GM12878 (cell line): Measurements from ENCODE around the gene ABCC3. TPM values are rescaled to one million over a fixed set of nuclear protein-coding genes. Genes with fewer than 3 reads are reported as not detected.

Experiments used
- ATAC-seq: fragments of 200-7000 bp; cut with Tn5 transposase; 3 replicates; pipeline ENCODE4 v1.9.1; 2020; ENCODE audit warnings: mild to moderate bottlenecking, moderate library complexity
- BruUV-seq: library from RNA; stranded (reverse); fragments of 400-500 nt; replicated peaks from 2 replicates; lab custom pipeline; 2021; lab: Mats Ljungman, UMichigan
- CTCF ChIA-PET: fragments of 300-600 bp; sonication (Branson Sonifier 250); formaldehyde crosslinking; extraction: SDS; loops from one replicate; lab custom pipeline; 2021; ENCODE audit warnings: inconsistent platforms; lab: Yijun Ruan, JAX
- POLR2A ChIA-PET: fragments of 350-600 bp; formaldehyde crosslinking; extraction: SDS; loops from one replicate; lab custom pipeline; 2021; ENCODE audit warnings: inconsistent platforms; lab: Charles Lee
- RAD21 ChIA-PET: fragments of 300-600 bp; sonication (Branson Sonifier 250); formaldehyde crosslinking; loops from one replicate; lab custom pipeline; 2023; ENCODE audit warnings: antibody characterized with exemption; ENCODE audit not compliant: unreplicated experiment; lab: Charles Lee
- SMC1A ChIA-PET: fragments of 300-600 bp; sonication (Branson Sonifier 250); formaldehyde crosslinking; loops from one replicate; lab custom pipeline; 2023; ENCODE audit not compliant: unreplicated experiment, uncharacterized antibody; lab: Charles Lee
- DNase-seq: peaks from one replicate; pipeline ENCODE4 v3.0.0-alpha.2; 2011; ENCODE audit warnings: low read depth, low spot score
- FAIRE-seq: peaks from 3 replicates; lab custom pipeline; 2011; peaks lifted over from hg19 to GRCh38; lab: Jason Lieb, UNC
- H2AFZ ChIP-seq: 2 replicates; pipeline ENCODE4 v1.6.0; 2011; ENCODE audit warnings: low read depth, low read length, control low read depth; ENCODE audit not compliant: control insufficient read depth
- H3K27ac ChIP-seq: 2 replicates; pipeline ENCODE4 v1.5.1; 2011; ENCODE audit warnings: control low read depth; ENCODE audit not compliant: control insufficient read depth, insufficient read depth
- H3K27me3 ChIP-seq, 2 experiments: replicated peaks in 1 of 2; 2 replicates each; pipeline versions ENCODE4 v1.6.0 to v1.6.1; 2011; ENCODE audit warnings: low read length in 1 of 2; ENCODE audit not compliant: control insufficient read depth in 2 of 2, insufficient read depth in 2 of 2
- H3K36me3 ChIP-seq, 2 experiments: 2 replicates each; pipeline ENCODE4 v1.5.1; 2011; ENCODE audit warnings: low read length in 1 of 2; ENCODE audit not compliant: control insufficient read depth in 2 of 2, insufficient read depth in 2 of 2
- H3K4me1 ChIP-seq: 2 replicates; pipeline ENCODE4 v1.6.1; 2011; ENCODE audit warnings: mild to moderate bottlenecking, low read length, moderate library complexity, mixed read lengths; ENCODE audit not compliant: control insufficient read depth, insufficient read depth
- H3K4me2 ChIP-seq: 2 replicates; pipeline ENCODE4 v1.6.0; 2011; ENCODE audit warnings: control low read depth; ENCODE audit not compliant: control insufficient read depth, insufficient read depth
- H3K4me3 ChIP-seq: fragments of 200-600 bp; sonication (generic); 2 replicates; pipeline ENCODE4 v1.5.1; 2016
- H3K79me2 ChIP-seq: 2 replicates; pipeline ENCODE4 v1.6.0; 2011; ENCODE audit warnings: low read length; ENCODE audit not compliant: control insufficient read depth, insufficient read depth
- H3K9ac ChIP-seq: 2 replicates; pipeline ENCODE4 v1.8.0; 2011; ENCODE audit warnings: low read length, control low read depth, mixed read lengths; ENCODE audit not compliant: control insufficient read depth, insufficient read depth
- H3K9me3 ChIP-seq: replicated peaks from 3 replicates; pipeline ENCODE4 v1.5.1; 2011; ENCODE audit warnings: mild to moderate bottlenecking, low read length; ENCODE audit not compliant: control insufficient read depth, insufficient read depth
- H4K20me1 ChIP-seq: 2 replicates; pipeline ENCODE4 v1.6.0; 2011; ENCODE audit not compliant: control insufficient read depth, insufficient read depth
- ASH2L ChIP-seq: fragments of 300-600, 200-600 bp; sonication (generic); IDR thresholded peaks from 2 replicates; pipeline ENCODE4 v1.6.1; 2017; ENCODE audit warnings: low read depth, mild to moderate bottlenecking, borderline replicate concordance
- CBX3 ChIP-seq: fragments of 200-600 bp; sonication (generic); IDR thresholded peaks from 2 replicates; pipeline ENCODE4 v1.6.1; 2016; ENCODE audit warnings: low read depth, borderline replicate concordance
- EGR1 ChIP-seq, 2 experiments: IDR thresholded peaks; 1 replicate in 1 of 2; 2 replicates in 1 of 2; pipeline ENCODE4 v1.6.1; 2011 to 2012; ENCODE audit warnings: low read depth in 2 of 2, low read length in 2 of 2, borderline replicate concordance in 1 of 2, mild to moderate bottlenecking in 1 of 2, moderate library complexity in 1 of 2
- EP300 ChIP-seq, 2 experiments: fragments of 150-350 bp in 1 of 2; IDR thresholded peaks; 2 replicates each; pipeline ENCODE4 v1.6.1; 2011 to 2012; ENCODE audit warnings: low read depth in 2 of 2, low read length in 2 of 2, borderline replicate concordance in 1 of 2, improper control_type of control experiment in 1 of 2, inconsistent platforms in 1 of 2; ENCODE audit not compliant: control insufficient read depth in 1 of 2
- IKZF2 ChIP-seq, 2 experiments: fragments of 450-650 bp; IDR thresholded peaks; 2 replicates each; pipeline ENCODE4 v1.6.1; 2017; ENCODE audit warnings: mild to moderate bottlenecking in 2 of 2, moderate library complexity in 2 of 2
- KAT2A ChIP-seq: conservative IDR thresholded peaks from 2 replicates; pipeline ENCODE4 v1.6.1; 2011; ENCODE audit warnings: low read depth, low read length; ENCODE audit not compliant: control insufficient read depth
- MYB ChIP-seq: fragments of 150-350 bp; IDR thresholded peaks from 2 replicates; pipeline ENCODE4 v1.6.1; 2014; ENCODE audit warnings: mild to moderate bottlenecking, low read depth, low read length, borderline replicate concordance
- MYC ChIP-seq: IDR thresholded peaks from 2 replicates; pipeline ENCODE4 v1.6.1; 2011; ENCODE audit warnings: mild to moderate bottlenecking, low read length, moderate library complexity, inconsistent platforms; ENCODE audit not compliant: insufficient read depth, insufficient replicate concordance, insufficient read length, severe bottlenecking
- RAD51 ChIP-seq: fragments of 450-650 bp; IDR thresholded peaks from 2 replicates; pipeline ENCODE4 v1.6.1; 2016; ENCODE audit warnings: moderate library complexity, mild to moderate bottlenecking, inconsistent platforms
- SREBF1 ChIP-seq: IDR thresholded peaks from 2 replicates; pipeline ENCODE4 v1.6.1; 2012; ENCODE audit warnings: mild to moderate bottlenecking, low read length
- SREBF2 ChIP-seq: IDR thresholded peaks from 2 replicates; pipeline ENCODE4 v1.6.1; 2012; ENCODE audit warnings: mild to moderate bottlenecking, low read length
- TAF1 ChIP-seq: IDR thresholded peaks from 2 replicates; pipeline ENCODE4 v1.6.1; 2011; ENCODE audit warnings: mild to moderate bottlenecking, low read depth, low read length, borderline replicate concordance
- YBX1 ChIP-seq: fragments of 450-650 bp; IDR thresholded peaks from 2 replicates; pipeline ENCODE4 v1.6.1; 2016; ENCODE audit warnings: antibody characterized with exemption
- YY1 ChIP-seq: IDR thresholded peaks from 2 replicates; pipeline ENCODE4 v1.6.1; 2011; ENCODE audit warnings: low read depth, mild to moderate bottlenecking, low read length
- WGBS: methylation state at CpG from one replicate; pipeline ENCODE4 v1.1.6; 2016; ENCODE audit warnings: low lambda C conversion rate; ENCODE audit not compliant: insufficient replicate concordance, insufficient coverage; ENCODE audit errors: missing lambda C conversion rate; 5-methylcytosine and 5-hydroxymethylcytosine counted together
- in situ Hi-C: fragments of 300-500 bp; cut with MboI; formaldehyde crosslinking; loops from 9 replicates; pipeline ENCODE4 v1.14.3; 2018; ENCODE audit warnings: mixed read lengths
- intact Hi-C: fragments of 100-400 bp; cut with micrococcal nuclease; formaldehyde crosslinking; loops from one replicate; pipeline ENCODE4 v1.14.2; 2022; ENCODE audit not compliant: unreplicated experiment
- polyA plus RNA-seq, 11 experiments: library from polyadenylated mRNA; depleted of rRNA in 4 of 11; unstranded in 6 of 11; stranded (reverse) in 5 of 11; fragments of >200 nt; fragmentation: Nextera tagmentation in 4 of 11; fragmentation: Illumina TruSeq in 1 of 11; extraction: Ambion mirVana in 4 of 11; extraction: Trizol in 1 of 11; gene quantifications; 1 replicate in 1 of 11; 2 replicates in 10 of 11; pipeline versions ENCODE4 v1.2.1 to v1.2.3, GENCODE V29; 2011 to 2016; ENCODE audit warnings: inconsistent platforms in 2 of 11, missing spikeins in 2 of 11, low read depth in 1 of 11
- total RNA-seq, 4 experiments: library from RNA; depleted of rRNA in 3 of 4; stranded (reverse); fragments of >200 nt in 3 of 4; fragmentation: Illumina TruSeq in 1 of 4; extraction: Trizol in 1 of 4; gene quantifications; 2 replicates each; pipeline versions ENCODE4 v1.2.1 to v1.2.3, GENCODE V29; 2013 to 2021
- TF ChIP-seq, protein P1 (sequence below): fragments of 450-650 bp; IDR thresholded peaks from 2 replicates; pipeline ENCODE4 v1.6.1; 2017; ENCODE audit warnings: mild to moderate bottlenecking
- TF ChIP-seq, protein P2 (sequence below): IDR thresholded peaks from 2 replicates; pipeline ENCODE4 v1.6.1; 2011; ENCODE audit warnings: mild to moderate bottlenecking, low read depth, low read length, moderate library complexity; ENCODE audit not compliant: insufficient replicate concordance
- TF ChIP-seq, protein P3 (sequence below): fragments of 150-350 bp; IDR thresholded peaks from 2 replicates; pipeline ENCODE4 v1.6.1; 2014; ENCODE audit warnings: mild to moderate bottlenecking, low read depth, low read length
- TF ChIP-seq, protein P4 (sequence below): fragments of 450-650 bp; conservative IDR thresholded peaks from 2 replicates; pipeline ENCODE4 v1.6.1; 2017; ENCODE audit warnings: mild to moderate bottlenecking, moderate library complexity

Gene ABCC3
- total and polyA plus RNA-seq, 10 of the 15 experiments (the other 5 are each of a cell fraction or from before 2014, with no cell fraction given): 0.21 to 2.3 (median 0.71) TPM; not detected in 6

DNA sequence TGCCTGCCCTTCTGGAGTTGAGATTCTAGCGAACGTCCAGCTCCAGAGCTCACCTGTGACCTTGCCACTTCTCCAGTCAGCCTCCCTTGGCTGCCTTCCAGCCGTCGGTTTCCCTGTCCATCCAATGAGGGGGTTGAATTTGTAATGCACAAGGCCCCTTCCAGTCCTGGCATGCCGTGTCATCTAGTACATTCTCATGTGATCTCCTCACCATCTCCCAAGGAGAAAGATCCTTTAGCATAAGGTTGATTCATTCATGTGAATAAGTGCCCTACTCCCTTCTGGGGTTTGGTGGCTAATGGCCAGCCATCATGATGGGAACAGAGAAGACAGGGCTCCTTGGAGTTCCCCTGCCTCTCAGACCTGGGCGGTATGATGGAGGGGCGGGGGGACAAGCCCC, 18.9 kb upstream of the ABCC3 start:
- H3K4me3 ChIP-seq: no peak overlapping the region
- BruUV-seq: no TSS peak
- SMC1A ChIA-PET: no interaction called here
- no peaks in the 10 kb centered on the region for H4K20me1 ChIP-seq
- in situ Hi-C loops (no loop called here), intact Hi-C loops (no loop called here)
- DNase-seq (no peak), ATAC-seq (no peak), FAIRE-seq (no peak)
- no peak overlapping the region for H3K4me2 ChIP-seq
- POLR2A ChIA-PET: interaction anchor here (0.6 kb wide), 1 partner anchor 165 kb away, joined by 3 read pairs; no protein-coding TSS in a partner anchor
- WGBS: 12% methylated on average over 7 of the region's 7 CpGs
- H3K27me3 ChIP-seq: peaks cover 0 to 2% of the 10 kb centered on the region in 2 experiments; a peak in 2 of 4 replicates
- no peaks in the 10 kb centered on the region for H3K9me3 ChIP-seq
- RAD21 ChIA-PET: no interaction called here
- no peak overlapping the region for H2AFZ ChIP-seq
- CTCF ChIA-PET: no interaction called here
- H3K79me2 ChIP-seq: no peaks in the 10 kb centered on the region
- H3K36me3 ChIP-seq: no peaks in the 10 kb centered on the region
- TF ChIP-seq ASH2L (no peak), IKZF2 (IDR thresholded peaks at IDR 0.05) (no peak), RAD51 (no peak), MYC (no peak), EP300 (IDR thresholded peaks at IDR 0.05; ENCODE audit: borderline replicate concordance in 1 of 2, control insufficient read depth in 1 of 2, low read depth in 2 of 2, low read length in 2 of 2) (no peak), KAT2A (no peak), TAF1 (no peak), YBX1 (no peak), MYB (no peak), YY1 (no peak), SREBF2 (no peak), EGR1 (IDR thresholded peaks at IDR 0.05; ENCODE audit: borderline replicate concordance in 1 of 2, low read depth in 2 of 2, low read length in 2 of 2) (no peak), SREBF1 (no peak), CBX3 (no peak)
- TF ChIP-seq, protein P1, sequence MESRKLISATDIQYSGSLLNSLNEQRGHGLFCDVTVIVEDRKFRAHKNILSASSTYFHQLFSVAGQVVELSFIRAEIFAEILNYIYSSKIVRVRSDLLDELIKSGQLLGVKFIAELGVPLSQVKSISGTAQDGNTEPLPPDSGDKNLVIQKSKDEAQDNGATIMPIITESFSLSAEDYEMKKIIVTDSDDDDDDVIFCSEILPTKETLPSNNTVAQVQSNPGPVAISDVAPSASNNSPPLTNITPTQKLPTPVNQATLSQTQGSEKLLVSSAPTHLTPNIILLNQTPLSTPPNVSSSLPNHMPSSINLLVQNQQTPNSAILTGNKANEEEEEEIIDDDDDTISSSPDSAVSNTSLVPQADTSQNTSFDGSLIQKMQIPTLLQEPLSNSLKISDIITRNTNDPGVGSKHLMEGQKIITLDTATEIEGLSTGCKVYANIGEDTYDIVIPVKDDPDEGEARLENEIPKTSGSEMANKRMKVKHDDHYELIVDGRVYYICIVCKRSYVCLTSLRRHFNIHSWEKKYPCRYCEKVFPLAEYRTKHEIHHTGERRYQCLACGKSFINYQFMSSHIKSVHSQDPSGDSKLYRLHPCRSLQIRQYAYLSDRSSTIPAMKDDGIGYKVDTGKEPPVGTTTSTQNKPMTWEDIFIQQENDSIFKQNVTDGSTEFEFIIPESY: no peak
- TF ChIP-seq, protein P2, sequence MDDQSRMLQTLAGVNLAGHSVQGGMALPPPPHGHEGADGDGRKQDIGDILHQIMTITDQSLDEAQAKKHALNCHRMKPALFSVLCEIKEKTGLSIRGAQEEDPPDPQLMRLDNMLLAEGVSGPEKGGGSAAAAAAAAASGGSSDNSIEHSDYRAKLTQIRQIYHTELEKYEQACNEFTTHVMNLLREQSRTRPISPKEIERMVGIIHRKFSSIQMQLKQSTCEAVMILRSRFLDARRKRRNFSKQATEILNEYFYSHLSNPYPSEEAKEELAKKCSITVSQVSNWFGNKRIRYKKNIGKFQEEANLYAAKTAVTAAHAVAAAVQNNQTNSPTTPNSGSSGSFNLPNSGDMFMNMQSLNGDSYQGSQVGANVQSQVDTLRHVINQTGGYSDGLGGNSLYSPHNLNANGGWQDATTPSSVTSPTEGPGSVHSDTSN: no peak
- TF ChIP-seq, protein P3, sequence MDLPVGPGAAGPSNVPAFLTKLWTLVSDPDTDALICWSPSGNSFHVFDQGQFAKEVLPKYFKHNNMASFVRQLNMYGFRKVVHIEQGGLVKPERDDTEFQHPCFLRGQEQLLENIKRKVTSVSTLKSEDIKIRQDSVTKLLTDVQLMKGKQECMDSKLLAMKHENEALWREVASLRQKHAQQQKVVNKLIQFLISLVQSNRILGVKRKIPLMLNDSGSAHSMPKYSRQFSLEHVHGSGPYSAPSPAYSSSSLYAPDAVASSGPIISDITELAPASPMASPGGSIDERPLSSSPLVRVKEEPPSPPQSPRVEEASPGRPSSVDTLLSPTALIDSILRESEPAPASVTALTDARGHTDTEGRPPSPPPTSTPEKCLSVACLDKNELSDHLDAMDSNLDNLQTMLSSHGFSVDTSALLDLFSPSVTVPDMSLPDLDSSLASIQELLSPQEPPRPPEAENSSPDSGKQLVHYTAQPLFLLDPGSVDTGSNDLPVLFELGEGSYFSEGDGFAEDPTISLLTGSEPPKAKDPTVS: no peak
- TF ChIP-seq, protein P4, sequence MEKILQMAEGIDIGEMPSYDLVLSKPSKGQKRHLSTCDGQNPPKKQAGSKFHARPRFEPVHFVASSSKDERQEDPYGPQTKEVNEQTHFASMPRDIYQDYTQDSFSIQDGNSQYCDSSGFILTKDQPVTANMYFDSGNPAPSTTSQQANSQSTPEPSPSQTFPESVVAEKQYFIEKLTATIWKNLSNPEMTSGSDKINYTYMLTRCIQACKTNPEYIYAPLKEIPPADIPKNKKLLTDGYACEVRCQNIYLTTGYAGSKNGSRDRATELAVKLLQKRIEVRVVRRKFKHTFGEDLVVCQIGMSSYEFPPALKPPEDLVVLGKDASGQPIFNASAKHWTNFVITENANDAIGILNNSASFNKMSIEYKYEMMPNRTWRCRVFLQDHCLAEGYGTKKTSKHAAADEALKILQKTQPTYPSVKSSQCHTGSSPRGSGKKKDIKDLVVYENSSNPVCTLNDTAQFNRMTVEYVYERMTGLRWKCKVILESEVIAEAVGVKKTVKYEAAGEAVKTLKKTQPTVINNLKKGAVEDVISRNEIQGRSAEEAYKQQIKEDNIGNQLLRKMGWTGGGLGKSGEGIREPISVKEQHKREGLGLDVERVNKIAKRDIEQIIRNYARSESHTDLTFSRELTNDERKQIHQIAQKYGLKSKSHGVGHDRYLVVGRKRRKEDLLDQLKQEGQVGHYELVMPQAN: no peak
- H3K4me1 ChIP-seq: no peaks in the 10 kb centered on the region
- no peak overlapping the region for H3K9ac ChIP-seq
- no peak overlapping the region for H3K27ac ChIP-seq
